Vein endothelial cell (primary cell): ENCODE results near the gene VAPA. TPM values are rescaled to one million over a fixed set of nuclear protein-coding genes. Genes with fewer than 3 reads are reported as not detected.

Experiments used
- small RNA-seq: library from RNA; depleted of rRNA; stranded (forward); fragments of <200 nt; gene quantifications from one replicate; pipeline ENCODE3, GENCODE V24; 2012
- total RNA-seq: library from RNA; depleted of rRNA; stranded (reverse); fragments of >200 nt; gene quantifications from 2 replicates; pipeline ENCODE4 v1.2.3, GENCODE V29; 2012

The VAPA gene
- 211 and 318 TPM in 2 replicates for total RNA-seq

GRCh38 chr18:9913526-9914333, at the start of gene VAPA:
Gene VAPA, plus strand, starts transcription at chr18:9914016. Its CDS starts 241 bp downstream, at chr18:9914257.

GRCh38 chr18:9885170-9886004, 28.4 kb upstream of the VAPA start, which contains the start of gene TXNDC2:
Gene TXNDC2, plus strand, starts transcription at chr18:9885973. Its CDS starts 708 bp downstream, at chr18:9886681.

Small RNA genes within 50 kb of the gene (small RNA-seq; reads per million reads assigned to genes)
- 0.21 reads per million for gene RNA5SP450

Other genes starting within 250 kb of the VAPA start
- gene RAB31, start 205.7 kb upstream of the VAPA start, total RNA-seq = 26.8 and 33.6 TPM in 2 replicates
- 0.10 TPM in 1 of 2 replicates, not detected in the other for gene TXNDC2, start 28.0 kb upstream of the VAPA start, total RNA-seq